ENCODE measurements around the gene VSTM4.

- TF ChIP-seq ZBTB7A (IDR thresholded peaks at IDR 0.05; ENCODE audit: low read depth) (no peak), TAF1 (IDR thresholded peaks at IDR 0.05; ENCODE audit: low read depth) (no peak), EP300 (IDR thresholded peaks at IDR 0.05; ENCODE audit: borderline replicate concordance) (no peak)
These were observed 3.2 kb upstream of the VSTM4 start for GRCh38 chr10:49118430-49119074.

All from Ishikawa (cell line).